Measurements from ENCODE around the gene GPR37L1.

Gene GPR37L1, protein sequence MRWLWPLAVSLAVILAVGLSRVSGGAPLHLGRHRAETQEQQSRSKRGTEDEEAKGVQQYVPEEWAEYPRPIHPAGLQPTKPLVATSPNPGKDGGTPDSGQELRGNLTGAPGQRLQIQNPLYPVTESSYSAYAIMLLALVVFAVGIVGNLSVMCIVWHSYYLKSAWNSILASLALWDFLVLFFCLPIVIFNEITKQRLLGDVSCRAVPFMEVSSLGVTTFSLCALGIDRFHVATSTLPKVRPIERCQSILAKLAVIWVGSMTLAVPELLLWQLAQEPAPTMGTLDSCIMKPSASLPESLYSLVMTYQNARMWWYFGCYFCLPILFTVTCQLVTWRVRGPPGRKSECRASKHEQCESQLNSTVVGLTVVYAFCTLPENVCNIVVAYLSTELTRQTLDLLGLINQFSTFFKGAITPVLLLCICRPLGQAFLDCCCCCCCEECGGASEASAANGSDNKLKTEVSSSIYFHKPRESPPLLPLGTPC

DNA sequence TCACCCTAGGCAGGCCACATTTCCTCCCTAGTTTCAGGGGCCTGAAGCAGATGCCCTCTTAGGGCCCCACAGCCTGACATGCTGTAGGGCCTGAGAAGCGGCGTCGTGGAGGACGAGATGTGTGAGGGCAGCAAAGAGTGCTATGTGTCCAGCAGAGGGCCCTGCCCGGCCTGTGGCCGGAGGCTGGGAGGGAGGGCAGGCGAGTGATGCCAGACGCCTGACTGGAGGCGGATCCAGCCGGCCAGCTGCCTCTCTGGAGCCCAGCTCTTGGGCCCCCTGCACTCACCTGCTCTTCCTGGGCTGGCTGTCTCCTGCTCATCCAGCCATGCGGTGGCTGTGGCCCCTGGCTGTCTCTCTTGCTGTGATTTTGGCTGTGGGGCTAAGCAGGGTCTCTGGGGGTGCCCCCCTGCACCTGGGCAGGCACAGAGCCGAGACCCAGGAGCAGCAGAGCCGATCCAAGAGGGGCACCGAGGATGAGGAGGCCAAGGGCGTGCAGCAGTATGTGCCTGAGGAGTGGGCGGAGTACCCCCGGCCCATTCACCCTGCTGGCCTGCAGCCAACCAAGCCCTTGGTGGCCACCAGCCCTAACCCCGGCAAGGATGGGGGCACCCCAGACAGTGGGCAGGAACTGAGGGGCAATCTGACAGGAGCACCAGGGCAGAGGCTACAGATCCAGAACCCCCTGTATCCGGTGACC is at the start of gene GPR37L1:
TSS of gene GPR37L1 (plus strand) at position 279 of the 697 bp plus-strand sequence. CDS start at position 326, 47 bp downstream.
- no peak for DNase-seq

DNA sequence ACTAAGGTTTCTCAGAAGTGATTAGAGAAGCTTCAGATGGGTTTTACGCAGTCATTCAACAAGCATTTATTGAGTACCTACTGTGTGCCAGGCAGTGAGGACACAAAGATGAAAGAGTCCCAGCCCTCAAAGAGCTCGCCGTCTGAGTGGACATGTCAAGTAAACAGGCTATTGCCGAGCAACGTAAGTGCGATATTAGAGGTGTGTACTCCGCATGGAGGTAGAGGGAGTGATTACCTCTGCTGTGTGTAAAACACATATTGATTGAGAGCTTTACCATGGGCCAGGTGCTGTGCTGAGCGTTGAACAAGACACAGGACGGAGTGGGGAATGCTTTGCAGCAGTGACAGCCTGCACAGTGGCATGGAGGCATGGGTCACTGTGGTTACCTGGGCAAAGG is 49.5 kb upstream of the GPR37L1 start:
- DNase-seq, result no peak

DNA sequence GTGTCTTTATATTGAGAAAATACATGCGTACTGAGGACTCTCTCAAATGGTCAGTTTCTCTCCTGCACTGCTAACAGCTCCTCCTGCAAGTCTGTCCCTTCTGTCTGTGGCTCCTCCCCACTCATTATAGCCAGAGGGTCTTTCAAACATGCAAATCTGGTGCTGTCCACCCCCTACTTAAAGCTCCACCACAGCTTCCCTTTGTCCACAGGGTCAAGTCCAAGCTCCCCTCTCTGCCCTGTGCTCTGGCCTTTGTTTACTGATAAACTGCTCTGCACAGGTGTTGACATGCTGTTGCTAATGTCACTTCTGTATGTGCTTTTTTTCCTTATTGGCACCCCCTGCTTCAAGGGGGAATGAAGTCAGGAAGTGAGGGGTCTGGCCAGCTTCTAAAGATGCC is 47.7 kb upstream of the GPR37L1 start:
- no peak for DNase-seq

GRCh38 chr1:202075389-202075788 is 47.3 kb upstream of the GPR37L1 start:
- DNase-seq, result no peak

GRCh38 chr1:202076050-202076511 is 46.6 kb upstream of the GPR37L1 start:
- no peak for DNase-seq

- DNase-seq, result no peak
These were observed 44.5 kb upstream of the GPR37L1 start for GRCh38 chr1:202078241-202078640.

GRCh38 chr1:202081992-202082391 is 40.7 kb upstream of the GPR37L1 start:
- DNase-seq, result no peak

- no peak for DNase-seq
These were observed 37.7 kb upstream of the GPR37L1 start for GRCh38 chr1:202084791-202085681.

GRCh38 chr1:202085682-202086373 is 36.9 kb upstream of the GPR37L1 start:
- no peak for DNase-seq

DNA sequence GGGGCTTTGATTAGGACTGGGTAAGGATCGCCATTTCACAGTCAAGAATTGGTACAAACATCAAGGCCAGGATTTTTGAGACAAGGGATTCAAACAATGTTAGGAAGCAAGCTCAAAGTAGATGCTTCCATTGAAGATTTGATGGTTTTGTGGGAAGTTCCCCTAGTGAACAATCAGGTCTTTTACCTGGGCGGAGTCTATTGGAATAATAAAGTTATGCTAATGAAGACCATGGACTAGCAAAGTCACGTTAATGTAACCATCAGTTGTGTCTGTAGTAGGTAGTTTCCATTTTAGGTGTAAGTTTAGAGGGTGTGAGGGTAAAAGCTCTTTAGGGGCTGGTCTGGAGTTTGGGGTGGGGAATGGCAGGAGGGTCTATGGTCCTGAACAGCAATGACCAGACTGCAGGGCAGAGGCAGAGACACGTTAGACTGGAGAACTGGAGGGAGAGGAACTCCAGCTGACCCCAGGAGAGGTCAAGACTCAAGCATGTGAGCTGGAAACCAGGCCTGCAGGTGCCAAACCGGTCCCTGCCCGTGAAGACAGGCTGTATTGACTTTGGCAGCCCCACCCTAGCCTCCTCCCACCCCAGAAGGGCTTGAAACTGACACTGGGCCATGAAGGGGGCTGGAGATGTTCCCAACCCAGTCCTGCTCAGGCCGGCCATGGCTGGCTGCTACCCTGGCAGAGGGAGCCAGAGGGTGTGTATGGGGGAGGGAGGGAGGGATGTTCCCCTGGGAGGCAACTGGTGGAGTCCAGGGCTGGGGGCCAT is 36.0 kb upstream of the GPR37L1 start:
- no peak for DNase-seq

DNA sequence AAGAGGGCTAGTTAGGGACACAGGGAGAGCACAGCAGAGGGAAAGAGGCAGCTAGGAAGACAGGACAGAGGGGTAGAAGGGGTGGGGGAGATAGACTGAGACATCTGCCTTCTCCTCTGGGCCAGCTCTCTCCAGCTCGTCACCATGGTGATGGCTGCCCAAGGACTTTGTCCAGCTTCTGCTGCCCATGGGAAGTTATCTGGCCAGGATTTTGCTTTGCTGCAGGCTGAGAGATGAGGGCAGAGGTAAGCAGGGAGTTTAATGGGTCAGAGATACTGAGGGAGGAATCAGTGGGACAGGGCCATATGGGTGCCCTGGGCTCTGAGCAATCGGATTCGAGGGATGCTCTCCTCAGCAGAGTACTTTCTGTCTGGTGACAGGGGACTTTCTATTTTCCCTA is 34.5 kb upstream of the GPR37L1 start:
- no peak for DNase-seq

GRCh38 chr1:202090994-202091393 is 31.7 kb upstream of the GPR37L1 start:
- DNase-seq, result no peak

- no peak for DNase-seq
These were observed 28.9 kb upstream of the GPR37L1 start for GRCh38 chr1:202093858-202094257.

GRCh38 chr1:202101184-202101583 is 21.5 kb upstream of the GPR37L1 start:
- DNase-seq, result no peak

GRCh38 chr1:202104073-202104472 is 18.6 kb upstream of the GPR37L1 start:
- DNase-seq, result no peak

DNA sequence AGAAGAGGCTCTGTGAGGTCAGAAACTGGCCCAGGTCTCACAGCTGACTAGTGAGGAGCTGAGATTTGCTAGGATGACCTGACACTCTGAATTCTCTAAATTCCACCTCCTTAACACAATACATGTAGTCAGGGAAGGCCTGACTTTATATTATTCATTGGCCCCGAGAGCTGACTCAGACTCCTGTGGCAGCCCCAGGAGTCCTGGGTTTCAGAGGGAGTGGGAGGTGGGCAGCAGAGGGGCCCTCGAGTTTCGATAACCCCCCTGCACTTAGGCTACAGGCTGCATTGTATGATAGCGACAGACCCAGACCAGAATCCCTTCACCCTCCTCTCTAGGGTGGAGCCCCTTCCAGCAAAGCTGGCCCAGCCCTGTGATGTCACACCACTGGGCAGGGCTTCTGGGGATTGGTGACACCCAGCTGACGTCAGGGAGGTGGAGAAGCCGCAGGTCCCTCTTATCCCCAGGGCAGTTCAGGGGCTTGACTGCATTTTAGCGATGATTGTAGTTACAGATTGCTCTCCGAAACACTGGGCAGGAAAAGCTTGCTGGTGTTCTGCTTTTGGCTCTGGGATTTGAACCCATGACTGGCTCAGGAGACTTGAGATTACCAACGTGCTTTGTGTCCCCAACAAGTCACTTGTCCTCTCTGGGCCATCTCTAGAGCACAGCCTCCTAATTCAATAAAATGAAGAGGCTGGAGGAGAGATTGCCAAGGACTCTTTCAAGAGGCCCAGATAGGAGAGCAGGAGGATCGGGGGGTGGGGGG is 17.0 kb upstream of the GPR37L1 start:
- no peak for DNase-seq

DNA sequence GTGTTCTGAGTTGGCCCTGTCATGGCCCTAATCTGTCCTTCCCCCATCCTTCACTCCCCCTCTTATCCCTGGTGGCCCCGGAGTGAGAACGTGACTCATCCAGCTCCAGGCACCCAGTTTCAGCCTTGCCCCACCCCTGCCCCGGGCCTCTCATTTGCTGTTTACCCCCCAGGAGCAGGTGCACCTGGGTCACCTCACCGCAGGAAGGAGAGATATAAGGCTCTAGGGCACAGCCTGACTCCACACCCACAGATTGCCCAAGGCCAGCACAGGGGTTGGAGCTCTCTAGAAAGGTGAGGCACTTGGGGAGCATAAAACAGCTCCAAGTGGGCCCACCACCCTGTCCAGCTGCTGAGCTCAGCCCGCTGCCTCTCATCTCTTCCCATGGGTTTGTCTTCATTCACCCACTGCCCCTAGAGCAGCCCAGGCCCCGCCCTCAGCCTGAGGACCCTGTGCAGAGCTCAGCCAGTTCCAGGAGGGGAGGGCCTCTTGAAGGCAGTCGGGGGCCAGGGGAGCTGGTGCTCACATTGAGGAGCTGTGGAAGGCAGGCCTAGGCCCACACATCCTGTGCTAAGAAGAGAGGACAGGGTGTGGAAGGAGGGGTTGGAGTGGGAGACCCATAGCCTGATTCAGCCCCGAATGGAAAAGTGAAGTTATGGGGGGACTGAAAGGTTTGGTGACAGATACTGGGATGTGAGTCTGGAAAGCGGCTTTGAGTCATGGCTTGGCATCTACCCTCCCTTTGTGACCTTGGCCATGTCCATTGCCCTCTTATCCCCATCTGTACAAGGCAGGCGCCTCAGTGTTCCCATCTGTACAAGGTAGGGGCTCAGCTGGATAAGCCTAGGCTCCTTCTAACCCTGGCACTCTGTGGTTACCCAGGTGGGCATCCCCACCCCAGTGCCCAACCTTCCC is 16.1 kb upstream of the GPR37L1 start:
- no peak for DNase-seq

DNA sequence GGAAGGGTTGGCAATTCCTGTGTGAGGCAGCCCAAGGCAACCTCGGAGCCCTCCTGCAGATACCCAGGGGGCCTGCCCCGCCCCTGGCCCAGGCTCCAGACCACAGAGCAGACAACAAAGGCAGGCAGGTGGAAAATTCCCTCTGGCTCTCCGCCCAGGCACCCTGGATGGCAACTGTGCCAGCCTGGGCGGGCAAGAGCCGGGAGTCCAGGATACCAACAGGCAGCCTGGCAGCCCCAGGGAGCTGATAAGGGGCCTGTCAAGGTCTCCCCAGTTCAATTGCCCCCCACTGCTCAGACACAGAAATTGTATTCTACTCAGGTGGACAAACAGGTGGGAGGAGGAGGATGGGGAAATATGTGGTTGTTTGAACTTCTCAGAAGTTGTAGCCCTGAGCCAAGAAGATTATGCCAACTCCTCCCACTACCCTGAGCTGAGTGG is 15.4 kb upstream of the GPR37L1 start:
- DNase-seq, result no peak

Data from activated CD8-positive, alpha-beta memory T cell treated with anti-CD3 and anti-CD28 coated beads for 24 hours (primary cell).